Esophagus squamous epithelium (tissue), 4 donors: ENCODE data around the gene RPL5.

ENCODE experiments used
- POLR2A ChIP-seq, 4 donors: fragments of 450-650 bp; IDR thresholded peaks; one replicate each; pipeline ENCODE4 v1.6.1; 2017; ENCODE audit warnings: antibody characterized with exemption in 4 of 4, mild to moderate bottlenecking in 4 of 4, moderate library complexity in 3 of 4
- TF ChIP-seq, protein P1 (sequence below), 6 experiments: fragments of 450-650 bp in 4 of 6; fragments of 200-600 bp in 2 of 6; sonication (generic) in 2 of 6; IDR thresholded peaks; one replicate each; pipeline ENCODE4 v1.5.1; 2016 to 2019; ENCODE audit warnings: antibody characterized with exemption in 6 of 6, mild to moderate bottlenecking in 4 of 6, moderate library complexity in 4 of 6

DNA sequence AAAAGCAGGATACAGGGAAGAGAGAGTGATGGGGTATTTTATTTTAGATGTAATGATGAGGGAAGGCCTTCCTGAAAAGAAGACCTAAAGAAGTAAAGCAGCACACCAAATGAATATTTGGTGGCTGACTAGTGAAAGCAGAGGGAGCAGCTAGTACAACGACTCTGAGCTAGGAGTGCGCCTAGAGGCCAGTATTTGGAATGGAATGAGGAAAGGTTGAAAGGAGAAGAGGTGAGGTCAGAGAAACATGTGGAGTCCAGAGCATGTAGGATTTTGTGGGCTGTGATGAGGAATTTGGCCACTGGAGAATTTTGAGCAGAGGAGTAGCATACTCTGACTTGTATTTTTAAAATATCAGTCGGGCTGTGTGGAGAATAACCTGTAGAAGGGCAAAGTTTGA lies 11.8 kb upstream of the RPL5 start:
- TF ChIP-seq, protein P1, sequence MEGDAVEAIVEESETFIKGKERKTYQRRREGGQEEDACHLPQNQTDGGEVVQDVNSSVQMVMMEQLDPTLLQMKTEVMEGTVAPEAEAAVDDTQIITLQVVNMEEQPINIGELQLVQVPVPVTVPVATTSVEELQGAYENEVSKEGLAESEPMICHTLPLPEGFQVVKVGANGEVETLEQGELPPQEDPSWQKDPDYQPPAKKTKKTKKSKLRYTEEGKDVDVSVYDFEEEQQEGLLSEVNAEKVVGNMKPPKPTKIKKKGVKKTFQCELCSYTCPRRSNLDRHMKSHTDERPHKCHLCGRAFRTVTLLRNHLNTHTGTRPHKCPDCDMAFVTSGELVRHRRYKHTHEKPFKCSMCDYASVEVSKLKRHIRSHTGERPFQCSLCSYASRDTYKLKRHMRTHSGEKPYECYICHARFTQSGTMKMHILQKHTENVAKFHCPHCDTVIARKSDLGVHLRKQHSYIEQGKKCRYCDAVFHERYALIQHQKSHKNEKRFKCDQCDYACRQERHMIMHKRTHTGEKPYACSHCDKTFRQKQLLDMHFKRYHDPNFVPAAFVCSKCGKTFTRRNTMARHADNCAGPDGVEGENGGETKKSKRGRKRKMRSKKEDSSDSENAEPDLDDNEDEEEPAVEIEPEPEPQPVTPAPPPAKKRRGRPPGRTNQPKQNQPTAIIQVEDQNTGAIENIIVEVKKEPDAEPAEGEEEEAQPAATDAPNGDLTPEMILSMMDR (IDR thresholded peaks at IDR 0.05): no peak
- no peak for TF ChIP-seq POLR2A (IDR thresholded peaks at IDR 0.05)
